GM12864 (cell line): Measurements from ENCODE around the gene KCNB1.

Experiments used
- DNase-seq: peaks from one replicate; pipeline ENCODE4 v3.0.0-alpha.2; 2011; ENCODE audit warnings: low read depth
- H3K4me3 ChIP-seq: 2 replicates; pipeline ENCODE4 v1.5.1; 2011; ENCODE audit warnings: mild to moderate bottlenecking, low read depth, low read length, control low read depth
- CTCF ChIP-seq: IDR thresholded peaks from 2 replicates; pipeline ENCODE4 v1.5.1; 2011; ENCODE audit warnings: low read depth, mild to moderate bottlenecking, moderate library complexity, low read length, control low read depth, inconsistent platforms; ENCODE audit errors: missing control alignments

The KCNB1 gene

DNA sequence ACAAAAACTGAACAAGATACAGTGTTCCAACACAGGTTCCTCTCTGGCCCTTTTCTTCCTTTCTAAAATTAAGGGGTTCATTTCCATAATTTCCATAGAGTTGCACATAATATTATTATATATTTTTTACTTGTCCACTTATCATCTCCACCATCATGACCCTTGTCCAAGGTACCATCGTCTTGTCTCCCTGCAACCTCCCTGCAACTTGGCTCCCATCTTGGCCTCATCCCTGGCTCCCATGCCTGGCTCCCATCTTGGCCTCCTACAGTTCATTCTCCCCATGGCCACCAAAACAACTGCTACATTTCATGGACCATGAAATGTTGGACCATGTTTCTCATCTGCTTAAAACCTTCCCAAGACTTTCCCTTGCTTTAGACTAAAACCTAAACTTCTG, 3.1 kb upstream of the KCNB1 start:
- no peak overlapping the region for H3K4me3 ChIP-seq
- DNase-seq: no peak
- TF ChIP-seq CTCF: no peak

DNA sequence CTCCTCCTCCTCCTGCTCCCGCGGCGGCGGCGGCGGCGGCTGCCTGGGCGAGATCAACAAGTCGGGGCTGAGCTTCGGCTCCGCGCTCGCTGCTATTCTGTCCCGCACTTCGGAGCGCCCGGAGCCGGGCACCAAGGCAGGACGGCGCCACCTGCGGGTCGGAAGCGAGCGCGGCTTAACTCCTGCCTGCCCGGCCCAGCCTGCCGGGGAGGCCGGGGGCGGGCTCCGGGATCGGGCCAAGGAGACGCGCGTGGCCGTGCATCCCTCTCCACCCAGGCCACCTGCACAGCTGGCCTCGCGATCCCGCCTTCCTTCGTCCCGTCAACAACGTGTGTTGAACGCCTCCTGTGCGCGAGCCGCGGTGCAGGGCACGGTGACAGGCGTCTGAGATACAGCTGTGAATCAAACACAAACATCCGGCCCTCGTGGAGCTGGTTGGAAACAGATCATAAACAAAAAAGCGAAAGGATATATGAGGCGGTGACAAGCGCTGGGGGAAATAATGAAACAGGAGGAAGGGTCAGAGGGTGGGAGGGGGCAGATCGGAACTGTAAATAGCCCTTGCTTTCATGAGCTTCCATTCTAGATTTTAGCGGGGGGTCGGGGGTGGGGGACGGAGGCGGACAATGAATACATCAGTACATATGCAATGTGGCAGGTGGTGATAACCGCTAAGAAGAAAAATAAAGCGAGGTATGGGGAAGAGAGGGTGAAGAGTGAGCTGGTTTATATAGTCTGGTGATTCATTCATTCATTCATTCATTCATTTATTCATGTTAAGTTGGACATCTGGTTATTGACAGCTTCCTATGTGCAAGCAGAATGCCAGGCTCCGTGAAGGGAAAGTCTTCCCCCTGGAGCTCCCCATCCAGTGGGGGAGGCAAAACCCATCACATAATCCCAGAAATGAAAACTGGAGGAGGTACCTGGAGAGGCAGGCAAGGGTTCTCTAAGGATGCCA, 2.0 kb upstream of the KCNB1 start:
- peak overlapping the region; percentile 22; the same call in 1 of the 2 replicates for H3K4me3 ChIP-seq
- TF ChIP-seq CTCF: peak; percentile 66
- DNase-seq: no peak

- H3K4me3 ChIP-seq: no peak overlapping the region
- DNase-seq: no peak
- TF ChIP-seq CTCF: no peak
Observed at GRCh38 chr20:49483696-49484123, 1.2 kb upstream of the KCNB1 start.

- no peak for TF ChIP-seq CTCF
- no peak for DNase-seq
- no peak overlapping the region for H3K4me3 ChIP-seq
Observed at GRCh38 chr20:49483018-49483695, 689 bp upstream of the KCNB1 start.

DNA sequence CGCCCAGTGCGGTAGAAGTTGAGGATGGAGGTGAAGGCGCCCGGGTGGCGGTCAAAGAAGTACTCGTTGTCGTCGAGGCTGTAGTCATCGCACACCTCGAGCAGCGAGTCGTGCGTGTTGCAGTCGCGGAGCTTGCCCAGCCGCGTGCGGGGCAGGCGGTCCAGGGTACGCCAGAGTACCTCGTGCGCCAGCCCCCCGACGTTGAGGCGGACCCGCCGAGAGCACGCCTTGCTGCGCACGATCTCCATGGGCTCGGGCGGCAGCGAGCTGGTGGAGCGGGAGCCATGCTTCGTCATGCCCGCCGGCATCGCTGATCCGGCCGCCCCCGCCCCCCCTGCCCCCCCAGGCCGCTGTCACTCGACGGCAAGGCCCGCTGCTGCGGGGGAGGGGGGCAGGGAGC, 295 bp downstream of the KCNB1 start:
- no peak for DNase-seq
- TF ChIP-seq CTCF: no peak
- H3K4me3 ChIP-seq: no peak overlapping the region

- TF ChIP-seq CTCF: no peak
- H3K4me3 ChIP-seq: no peak overlapping the region
- DNase-seq: no peak
Observed at GRCh38 chr20:49481116-49481515, 1.4 kb downstream of the KCNB1 start.
